HepG2 (cell line): ENCODE measurements around the gene CALY.

Experiments
- TF ChIP-seq, protein P1 (sequence below): sonication (generic); formaldehyde crosslinking; IDR thresholded peaks from 2 replicates; pipeline ENCODE4 v1.8.0; 2022; ENCODE audit warnings: missing genetic modification reagents, low read depth, mild to moderate bottlenecking, borderline replicate concordance
- TF ChIP-seq, protein P2 (sequence below): sonication (generic); formaldehyde crosslinking; IDR thresholded peaks from 2 replicates; pipeline ENCODE4 v1.4.0; 2020; ENCODE audit warnings: missing genetic modification reagents, borderline replicate concordance

DNA sequence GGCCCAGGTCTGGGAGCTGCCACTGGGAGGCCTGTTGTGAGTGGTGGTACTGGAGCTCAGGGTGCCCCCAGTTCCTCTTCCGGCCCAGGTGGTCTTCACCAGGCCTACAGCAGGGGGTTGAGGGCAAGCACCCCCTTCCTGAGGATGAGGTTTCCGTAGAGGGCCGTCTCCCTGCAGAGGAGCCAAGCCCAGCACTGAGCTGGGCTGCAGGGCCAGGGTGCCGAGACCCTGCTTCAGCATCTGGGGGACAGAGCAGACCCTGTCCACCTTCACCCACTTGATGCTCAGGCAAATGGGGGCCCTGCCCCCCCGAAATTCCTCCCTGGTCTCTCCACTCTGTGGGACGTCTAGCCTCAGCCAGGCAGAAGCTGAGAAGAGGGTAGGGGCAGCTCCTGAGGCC, 18.6 kb upstream of the CALY start:
- TF ChIP-seq, protein P1, sequence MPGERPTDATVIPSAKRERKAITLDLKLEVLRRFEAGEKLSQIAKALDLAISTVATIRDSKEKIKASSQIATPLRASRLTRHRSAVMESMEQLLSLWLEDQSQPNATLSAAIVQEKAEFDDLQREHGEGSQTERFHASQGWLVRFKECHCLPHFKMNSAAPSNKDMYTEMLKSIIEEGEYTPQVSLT (CRISPR knock-in tag) = no peak
- TF ChIP-seq, protein P2, sequence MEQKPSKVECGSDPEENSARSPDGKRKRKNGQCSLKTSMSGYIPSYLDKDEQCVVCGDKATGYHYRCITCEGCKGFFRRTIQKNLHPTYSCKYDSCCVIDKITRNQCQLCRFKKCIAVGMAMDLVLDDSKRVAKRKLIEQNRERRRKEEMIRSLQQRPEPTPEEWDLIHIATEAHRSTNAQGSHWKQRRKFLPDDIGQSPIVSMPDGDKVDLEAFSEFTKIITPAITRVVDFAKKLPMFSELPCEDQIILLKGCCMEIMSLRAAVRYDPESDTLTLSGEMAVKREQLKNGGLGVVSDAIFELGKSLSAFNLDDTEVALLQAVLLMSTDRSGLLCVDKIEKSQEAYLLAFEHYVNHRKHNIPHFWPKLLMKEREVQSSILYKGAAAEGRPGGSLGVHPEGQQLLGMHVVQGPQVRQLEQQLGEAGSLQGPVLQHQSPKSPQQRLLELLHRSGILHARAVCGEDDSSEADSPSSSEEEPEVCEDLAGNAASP = no peak
